ENCODE data around the gene ATP9A. TPM values are rescaled to one million over a fixed set of nuclear protein-coding genes. Genes with fewer than 3 reads are reported as not detected.

ATP9A gene
- total RNA-seq, 1 donor from 2014 or later = 25.2 TPM

DNA sequence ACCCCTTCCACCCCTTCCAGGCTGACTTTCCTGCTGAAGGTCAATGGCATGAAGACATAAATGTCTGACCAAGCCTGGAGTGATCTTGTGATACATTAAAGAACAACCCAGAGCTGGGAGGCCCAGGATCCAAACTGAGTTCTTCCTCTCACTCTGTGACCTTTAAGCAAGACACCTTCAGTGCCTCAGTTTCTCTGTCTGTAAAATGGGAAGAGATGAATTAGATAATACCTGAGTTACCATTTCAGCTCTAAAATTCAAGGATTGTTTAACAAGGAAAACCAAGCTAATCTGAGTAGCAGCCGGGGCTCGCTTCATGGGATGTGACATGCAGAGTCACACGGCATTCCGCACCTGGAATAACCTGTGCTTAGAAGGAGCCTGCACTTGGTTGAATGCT, 218.7 kb downstream of the ATP9A start:
- no peaks in the 10 kb centered on the region for H3K27me3 ChIP-seq (ENCODE audit: low read depth)
- TF ChIP-seq, protein P1, sequence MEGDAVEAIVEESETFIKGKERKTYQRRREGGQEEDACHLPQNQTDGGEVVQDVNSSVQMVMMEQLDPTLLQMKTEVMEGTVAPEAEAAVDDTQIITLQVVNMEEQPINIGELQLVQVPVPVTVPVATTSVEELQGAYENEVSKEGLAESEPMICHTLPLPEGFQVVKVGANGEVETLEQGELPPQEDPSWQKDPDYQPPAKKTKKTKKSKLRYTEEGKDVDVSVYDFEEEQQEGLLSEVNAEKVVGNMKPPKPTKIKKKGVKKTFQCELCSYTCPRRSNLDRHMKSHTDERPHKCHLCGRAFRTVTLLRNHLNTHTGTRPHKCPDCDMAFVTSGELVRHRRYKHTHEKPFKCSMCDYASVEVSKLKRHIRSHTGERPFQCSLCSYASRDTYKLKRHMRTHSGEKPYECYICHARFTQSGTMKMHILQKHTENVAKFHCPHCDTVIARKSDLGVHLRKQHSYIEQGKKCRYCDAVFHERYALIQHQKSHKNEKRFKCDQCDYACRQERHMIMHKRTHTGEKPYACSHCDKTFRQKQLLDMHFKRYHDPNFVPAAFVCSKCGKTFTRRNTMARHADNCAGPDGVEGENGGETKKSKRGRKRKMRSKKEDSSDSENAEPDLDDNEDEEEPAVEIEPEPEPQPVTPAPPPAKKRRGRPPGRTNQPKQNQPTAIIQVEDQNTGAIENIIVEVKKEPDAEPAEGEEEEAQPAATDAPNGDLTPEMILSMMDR (IDR thresholded peaks at IDR 0.05; ENCODE audit: borderline replicate concordance) = no peak
- no peak for DNase-seq
- no peak overlapping the region for H3K27ac ChIP-seq (replicated peaks)
- H3K36me3 ChIP-seq = no peaks in the 10 kb centered on the region
- no peaks in the 10 kb centered on the region for H3K9me3 ChIP-seq (replicated peaks)
- H3K4me3 ChIP-seq = no peak overlapping the region
- no peaks in the 10 kb centered on the region for H3K4me1 ChIP-seq
- intact Hi-C loops (cut with micrococcal nuclease) = no loop called here

- H3K27ac ChIP-seq (replicated peaks) = no peak overlapping the region
- intact Hi-C loops (cut with micrococcal nuclease) = no loop called here
- H3K9me3 ChIP-seq (replicated peaks) = no peaks in the 10 kb centered on the region
- H3K36me3 ChIP-seq = no peaks in the 10 kb centered on the region
- no peaks in the 10 kb centered on the region for H3K27me3 ChIP-seq (ENCODE audit: low read depth)
- H3K4me3 ChIP-seq = no peak overlapping the region
- H3K4me1 ChIP-seq = peaks cover 6% of the 10 kb centered on the region
- TF ChIP-seq, protein P1 (IDR thresholded peaks at IDR 0.05; ENCODE audit: borderline replicate concordance) = no peak
- DNase-seq = no peak
These were observed 220.2 kb downstream of the ATP9A start for GRCh38 chr20:51547951-51548350.

Other genes starting within 250 kb of the ATP9A start
- 4.2 TPM for gene NFATC2, start 225.7 kb downstream of the ATP9A start, total RNA-seq
- gene SALL4, start 34.1 kb upstream of the ATP9A start, total RNA-seq = 0.25 TPM